T-helper 1 cell (primary cell): ENCODE measurements around the gene ENTPD5.
A peak's percentile ranks its signal among the peaks of the same experiment; 100 is the strongest.

ENCODE experiments used
- DNase-seq, 5 donors: peaks; one replicate each; pipeline ENCODE4 v3.0.0-alpha.2; 2012 to 2020
- total RNA-seq, 4 donors: gene quantifications; one replicate each; lab custom pipeline; 2026; lab: John Stamatoyannopoulos, UW

Gene ENTPD5, protein sequence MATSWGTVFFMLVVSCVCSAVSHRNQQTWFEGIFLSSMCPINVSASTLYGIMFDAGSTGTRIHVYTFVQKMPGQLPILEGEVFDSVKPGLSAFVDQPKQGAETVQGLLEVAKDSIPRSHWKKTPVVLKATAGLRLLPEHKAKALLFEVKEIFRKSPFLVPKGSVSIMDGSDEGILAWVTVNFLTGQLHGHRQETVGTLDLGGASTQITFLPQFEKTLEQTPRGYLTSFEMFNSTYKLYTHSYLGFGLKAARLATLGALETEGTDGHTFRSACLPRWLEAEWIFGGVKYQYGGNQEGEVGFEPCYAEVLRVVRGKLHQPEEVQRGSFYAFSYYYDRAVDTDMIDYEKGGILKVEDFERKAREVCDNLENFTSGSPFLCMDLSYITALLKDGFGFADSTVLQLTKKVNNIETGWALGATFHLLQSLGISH
- 12.7 to 18.7 (median 18.2) reads per million in 4 donors for total RNA-seq

DNA sequence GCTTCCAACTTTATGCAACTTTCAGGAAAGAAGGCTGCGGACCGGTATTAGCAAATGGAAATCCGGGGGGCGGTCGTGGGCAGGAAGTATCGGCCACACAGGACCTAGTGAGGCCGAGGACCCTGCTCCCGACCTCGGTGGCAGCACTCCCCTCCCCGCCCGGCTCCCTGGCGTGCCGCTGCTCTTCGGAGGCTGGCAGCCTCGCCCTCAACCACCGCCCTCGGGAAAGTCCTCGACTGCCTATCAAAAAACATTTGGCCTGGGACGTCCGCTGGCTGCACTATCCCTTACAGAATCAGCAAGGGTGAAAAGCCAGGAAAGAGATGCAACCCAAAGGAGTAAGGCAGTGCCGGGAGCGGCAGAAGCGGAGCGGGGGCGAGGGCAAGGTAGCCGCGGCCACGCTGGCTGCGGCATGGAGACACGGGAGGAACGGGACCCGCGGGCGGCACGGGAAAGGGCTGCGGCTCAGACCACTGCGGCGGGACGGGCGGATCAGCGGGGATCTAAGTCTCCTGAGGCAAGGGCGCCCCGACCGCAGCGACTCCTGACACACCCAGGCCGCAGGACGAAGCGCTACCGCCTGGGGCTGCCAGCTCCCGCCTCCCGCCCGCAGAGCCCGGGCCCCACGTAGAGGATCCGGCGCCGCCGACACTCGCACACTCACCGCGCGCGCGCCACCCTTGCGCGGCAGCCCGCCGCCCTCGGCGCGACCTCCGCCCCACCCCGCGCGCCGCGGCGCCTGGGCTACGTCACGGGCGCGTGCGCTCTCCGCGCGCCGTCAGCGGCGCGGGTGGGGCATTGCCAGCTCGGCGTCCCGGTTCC is at the start of gene ENTPD5, which contains the start of gene BBOF1:
Gene ENTPD5 (minus strand): TSS at position 703 of the 822 bp plus-strand sequence. CDS start 31,186 bp downstream, outside the sequence.
Gene BBOF1 (plus strand): TSS at position 764 of the 822 bp plus-strand sequence. CDS start 130 bp downstream, outside the sequence.
- DNase-seq, result peak; percentile 79 to 90 (median 84)

DNA sequence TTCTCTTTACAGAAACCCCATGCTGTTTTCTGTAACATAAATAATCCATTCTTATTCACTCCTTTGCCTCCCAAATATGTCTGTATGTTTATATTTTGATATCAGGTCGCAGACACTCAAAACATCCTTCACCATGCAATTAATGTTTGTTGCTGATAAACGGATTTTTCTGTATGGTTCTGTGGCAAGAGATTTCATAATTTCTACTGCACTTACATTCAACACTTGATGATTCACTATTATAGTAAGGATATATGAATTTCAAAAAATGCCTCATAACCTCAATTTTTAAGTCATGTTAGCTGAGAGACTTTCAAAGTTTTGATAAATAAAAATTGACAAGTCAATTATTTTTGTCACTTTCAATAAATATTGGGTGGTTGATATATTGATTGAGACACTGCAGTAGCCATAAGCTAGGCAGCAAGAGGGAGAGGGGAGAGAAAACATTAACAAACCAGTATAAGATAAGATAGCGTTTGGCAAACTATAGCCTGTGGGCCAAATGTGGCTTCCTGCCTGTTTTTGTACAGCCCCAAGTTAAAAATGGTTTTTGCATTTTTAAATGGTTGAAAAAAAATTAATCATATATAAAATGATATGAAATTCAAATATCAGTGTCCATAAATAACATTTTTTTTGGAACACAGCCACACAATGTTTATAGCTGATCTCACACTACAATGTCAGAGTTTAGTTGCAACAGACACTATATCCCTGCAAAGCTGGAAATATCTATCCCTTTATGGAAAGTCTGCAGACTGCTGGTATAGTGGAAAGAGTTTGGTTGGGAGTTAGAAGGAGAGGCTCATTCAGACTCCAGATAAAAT is 46.9 kb upstream of the ENTPD5 start:
- no peak for DNase-seq

DNA sequence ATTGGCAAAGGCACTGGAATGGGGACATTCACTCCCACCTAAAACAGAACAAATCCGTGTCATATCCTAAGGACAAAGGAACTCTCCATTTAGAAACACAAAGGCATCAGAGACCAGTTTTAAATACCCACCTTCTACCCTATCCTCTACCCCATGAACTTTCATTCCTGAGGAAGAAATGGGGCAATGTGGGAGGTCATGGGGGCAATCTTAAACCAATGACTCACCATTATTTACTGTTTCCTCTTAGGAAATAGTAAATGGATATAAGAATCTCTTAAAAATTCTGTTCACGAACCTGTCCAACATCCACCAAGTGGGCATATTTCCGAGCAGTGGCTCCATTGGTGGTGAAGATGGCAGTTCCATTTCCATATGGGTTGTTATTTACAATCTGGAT is 45.8 kb upstream of the ENTPD5 start:
- DNase-seq, result no peak

DNA sequence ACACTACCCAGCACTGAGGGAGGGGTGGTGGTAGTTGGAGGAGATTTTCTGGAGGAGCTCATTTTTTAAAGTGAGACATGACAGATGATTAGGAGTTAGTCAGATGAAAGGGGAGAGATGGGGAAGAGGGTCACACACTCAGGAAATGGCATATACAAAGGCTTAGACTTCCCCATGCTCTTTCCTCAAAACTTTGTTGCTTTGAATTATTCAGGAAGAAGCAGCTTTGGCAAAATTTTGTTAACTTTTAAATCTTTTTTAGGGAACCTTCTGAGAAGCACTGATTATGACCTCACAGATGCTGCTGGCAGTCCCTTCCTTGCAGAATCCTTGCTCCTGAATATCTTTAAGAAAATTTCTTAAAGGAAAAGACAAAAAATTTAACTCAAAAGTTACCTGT is 45.3 kb upstream of the ENTPD5 start:
- DNase-seq, result no peak

DNA sequence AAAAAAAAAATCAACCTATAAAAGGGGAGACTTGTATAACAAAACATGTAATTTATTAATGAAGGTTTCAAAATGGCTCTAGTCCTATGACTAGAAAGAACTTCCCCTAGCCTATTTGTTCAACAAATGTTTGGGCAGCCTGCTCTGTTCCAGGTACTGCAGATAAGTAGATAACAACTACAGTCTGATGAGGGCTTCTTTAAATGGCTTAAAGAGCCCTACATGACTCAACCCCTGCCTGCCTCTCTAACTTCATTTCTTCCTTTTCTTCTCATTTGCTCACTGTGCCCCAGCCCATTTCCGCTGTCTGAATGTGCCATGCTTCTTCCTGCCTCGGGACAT is 43.7 kb upstream of the ENTPD5 start:
- DNase-seq, result no peak

DNA sequence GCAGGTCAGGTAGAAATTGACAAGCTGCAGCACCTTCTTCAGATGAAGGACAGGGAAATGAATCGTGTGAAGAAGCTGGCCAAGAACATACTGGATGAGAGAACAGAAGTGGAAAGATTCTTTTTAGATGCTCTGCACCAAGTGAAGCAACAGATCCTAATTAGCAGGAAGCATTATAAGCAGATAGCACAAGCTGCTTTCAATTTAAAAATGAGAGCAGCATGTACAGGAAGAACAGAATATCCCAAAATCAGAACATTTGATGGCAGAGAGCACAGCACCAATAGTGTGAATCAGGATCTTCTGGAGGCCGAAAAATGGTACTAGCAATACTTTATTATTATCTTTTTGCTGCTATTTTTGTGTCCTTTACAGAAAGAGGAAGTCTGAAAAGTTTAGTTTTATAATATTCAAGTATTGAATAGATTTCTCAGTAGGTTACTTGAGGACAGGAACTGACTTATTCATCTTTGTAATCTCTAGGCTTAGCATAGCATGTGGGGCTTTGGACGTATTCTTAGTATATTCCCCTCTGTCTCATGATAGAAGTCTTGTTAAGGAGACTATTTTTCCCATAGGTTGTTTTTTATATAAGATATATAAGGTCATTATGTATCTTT is 30.9 kb upstream of the ENTPD5 start:
- DNase-seq, result no peak

DNA sequence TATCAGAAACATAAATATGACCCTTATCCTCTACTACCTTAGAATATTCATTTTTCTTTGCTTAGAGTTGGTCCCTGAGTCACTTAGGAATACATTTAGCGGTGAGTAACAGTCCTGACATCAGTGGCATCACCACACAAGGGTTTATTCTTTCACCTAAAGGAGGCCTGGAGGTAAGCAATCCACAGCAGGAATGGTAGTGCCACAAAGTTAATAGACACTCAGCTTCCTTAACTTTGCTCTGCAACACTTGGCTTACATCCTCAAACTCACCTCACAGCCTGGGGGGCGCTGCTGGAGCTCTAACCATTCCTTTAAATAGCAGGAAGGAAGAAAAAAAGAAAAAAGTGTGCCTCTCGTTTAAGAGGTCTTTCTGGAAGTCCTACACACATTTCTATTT is 29.2 kb upstream of the ENTPD5 start:
- no peak for DNase-seq

DNA sequence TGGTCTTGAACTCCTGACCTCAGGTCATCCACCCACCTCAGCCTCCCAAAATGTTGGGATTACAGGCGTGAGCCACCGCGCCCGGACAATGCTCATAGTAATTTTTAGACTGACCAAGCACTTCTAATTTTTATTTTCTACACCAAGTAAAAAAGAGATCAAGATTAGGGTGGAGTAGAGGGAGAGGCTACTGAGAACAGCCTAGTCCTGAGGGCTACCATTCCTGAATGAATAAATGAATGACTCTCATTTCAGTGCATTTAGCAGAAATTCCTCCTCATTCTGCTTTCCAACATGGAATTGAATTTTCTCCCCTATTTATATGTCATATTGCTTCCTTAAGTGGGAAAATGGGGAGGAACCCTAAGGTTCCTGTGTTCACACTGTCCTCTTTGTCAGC is 26.4 kb upstream of the ENTPD5 start:
- no peak for DNase-seq

DNA sequence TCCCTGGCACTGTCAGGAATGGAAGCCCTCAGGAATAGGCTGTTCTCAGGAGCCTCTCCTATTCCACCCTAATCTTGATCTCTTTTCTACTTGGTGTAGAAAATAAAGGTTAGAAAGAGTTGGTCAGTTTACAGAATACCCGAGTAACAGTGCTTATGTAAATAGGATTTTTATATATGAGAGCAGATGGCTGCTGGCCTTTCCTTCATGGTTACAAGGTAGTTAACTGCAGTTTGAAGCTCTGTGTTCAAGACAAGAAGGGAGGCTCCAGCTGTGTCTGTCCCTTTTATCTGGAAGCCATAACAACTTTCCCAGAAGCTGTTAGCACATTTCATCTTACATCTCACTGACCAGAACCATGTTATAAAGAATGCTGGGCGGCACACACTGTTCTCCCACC is 23.2 kb upstream of the ENTPD5 start:
- no peak for DNase-seq

DNA sequence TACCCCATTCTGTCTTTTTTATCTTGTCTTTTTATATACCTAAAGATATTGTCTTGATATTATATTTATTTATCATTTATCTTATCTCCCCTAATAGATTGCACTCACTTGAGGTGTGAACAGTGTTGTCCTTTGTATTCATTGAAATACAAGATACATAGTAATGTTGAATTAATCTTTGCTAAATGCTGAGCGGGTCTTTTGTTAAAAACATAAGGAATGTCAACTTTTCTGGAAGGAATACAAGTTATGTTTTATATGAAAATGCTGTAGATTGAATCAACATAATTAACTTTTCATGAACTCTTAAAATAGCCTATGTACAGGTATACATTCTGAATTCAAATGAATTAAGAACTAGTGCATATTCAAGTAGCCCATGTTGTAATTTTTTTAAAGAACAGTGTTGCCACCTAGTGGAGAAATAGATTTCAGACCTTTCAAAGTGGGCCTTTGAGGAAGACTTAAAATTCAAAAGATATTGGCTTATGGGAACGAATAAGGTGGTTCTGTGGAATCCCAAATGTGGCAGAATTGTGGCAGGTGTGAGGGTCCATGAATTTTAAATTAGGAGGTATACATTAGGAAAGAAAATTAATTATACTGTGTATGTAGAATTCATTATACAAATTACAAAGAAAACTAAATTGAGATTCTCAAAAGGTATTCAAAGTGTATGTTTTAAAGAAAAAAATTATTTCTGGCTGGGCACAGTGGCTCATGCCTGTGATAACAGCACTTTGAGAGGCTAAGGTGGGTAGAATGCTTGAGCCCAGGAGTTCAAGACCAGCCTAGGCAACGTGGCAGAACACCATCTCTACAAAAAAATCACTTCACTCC is 19.2 kb upstream of the ENTPD5 start:
- peak in 1 of 5 donors; percentile 56 for DNase-seq

DNA sequence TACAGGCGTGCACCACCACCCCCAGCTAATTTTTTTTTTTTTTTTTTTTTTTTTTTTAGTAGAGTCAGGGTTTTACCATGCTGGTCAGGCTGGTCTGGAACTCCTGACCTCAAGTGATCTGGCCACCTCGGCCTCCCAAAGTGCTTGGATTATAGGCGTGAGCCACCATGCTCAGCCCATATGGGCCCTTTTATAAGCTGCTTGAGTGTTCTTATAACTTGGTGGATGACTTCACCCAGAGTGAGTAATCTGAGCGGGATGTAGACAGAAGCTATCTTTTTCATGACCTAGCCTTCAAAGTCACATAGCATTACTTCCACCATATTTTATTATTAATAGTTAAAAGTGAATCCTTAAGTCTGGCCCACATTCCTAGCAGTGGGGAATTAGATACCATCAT is 16.5 kb upstream of the ENTPD5 start:
- no peak for DNase-seq

DNA sequence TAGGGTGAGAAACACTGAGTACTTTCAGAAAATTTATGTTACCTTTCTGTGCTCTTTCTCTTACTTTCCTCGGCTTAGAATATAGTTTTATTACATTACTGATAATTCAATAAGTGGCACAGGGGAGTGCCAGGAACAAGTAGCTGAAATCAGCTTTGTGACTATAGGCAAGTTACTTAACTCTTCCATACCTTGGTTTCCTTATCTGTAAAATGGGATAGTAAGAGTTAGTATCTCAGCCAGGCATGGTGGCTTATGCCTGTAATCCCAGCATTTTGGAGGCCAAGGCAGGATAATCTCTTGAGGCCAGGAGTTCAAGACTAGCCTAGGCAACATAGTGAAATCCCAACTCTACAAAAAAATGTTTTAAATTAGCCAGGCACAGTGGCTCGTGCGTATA is 15.5 kb upstream of the ENTPD5 start:
- DNase-seq, result no peak

DNA sequence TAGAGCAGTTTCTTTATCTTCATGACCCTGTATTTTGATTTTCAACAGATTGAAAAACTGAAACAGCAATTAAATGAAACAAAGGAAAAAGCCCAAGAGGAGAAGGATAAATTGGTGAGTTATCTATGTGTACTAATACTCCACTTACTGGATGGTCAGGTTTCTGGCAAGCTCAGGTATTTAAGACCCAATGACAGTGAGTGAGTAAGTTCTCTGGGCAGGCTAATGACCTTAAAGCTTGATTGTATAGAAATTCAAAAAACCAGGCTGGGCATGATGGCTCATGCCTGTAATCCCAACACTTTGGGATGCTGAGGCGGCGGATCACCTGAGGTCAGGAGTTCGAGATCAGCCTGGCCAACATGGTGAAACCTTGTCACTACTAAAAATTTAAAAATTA is 10.0 kb upstream of the ENTPD5 start:
- DNase-seq, result no peak

DNA sequence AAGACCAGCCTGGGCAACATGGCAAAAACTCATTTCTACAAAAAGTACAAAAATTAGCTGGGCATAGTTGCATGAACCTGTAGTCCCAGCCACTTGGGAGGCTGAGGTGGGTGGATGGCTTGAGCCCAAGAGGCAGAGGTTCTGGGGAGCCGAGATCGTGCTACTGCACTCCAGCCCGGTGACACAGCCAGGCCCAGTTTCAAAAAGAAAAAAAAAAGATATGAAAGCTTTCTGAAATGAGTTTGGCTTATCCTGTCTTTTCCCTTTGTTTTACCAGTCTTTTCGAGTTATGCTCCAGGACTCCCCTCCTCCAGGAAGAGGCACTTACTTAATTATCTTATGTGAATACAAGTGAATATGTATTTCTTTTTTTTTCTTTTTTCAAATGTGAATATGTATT is 3.3 kb upstream of the ENTPD5 start:
- DNase-seq, result no peak

DNA sequence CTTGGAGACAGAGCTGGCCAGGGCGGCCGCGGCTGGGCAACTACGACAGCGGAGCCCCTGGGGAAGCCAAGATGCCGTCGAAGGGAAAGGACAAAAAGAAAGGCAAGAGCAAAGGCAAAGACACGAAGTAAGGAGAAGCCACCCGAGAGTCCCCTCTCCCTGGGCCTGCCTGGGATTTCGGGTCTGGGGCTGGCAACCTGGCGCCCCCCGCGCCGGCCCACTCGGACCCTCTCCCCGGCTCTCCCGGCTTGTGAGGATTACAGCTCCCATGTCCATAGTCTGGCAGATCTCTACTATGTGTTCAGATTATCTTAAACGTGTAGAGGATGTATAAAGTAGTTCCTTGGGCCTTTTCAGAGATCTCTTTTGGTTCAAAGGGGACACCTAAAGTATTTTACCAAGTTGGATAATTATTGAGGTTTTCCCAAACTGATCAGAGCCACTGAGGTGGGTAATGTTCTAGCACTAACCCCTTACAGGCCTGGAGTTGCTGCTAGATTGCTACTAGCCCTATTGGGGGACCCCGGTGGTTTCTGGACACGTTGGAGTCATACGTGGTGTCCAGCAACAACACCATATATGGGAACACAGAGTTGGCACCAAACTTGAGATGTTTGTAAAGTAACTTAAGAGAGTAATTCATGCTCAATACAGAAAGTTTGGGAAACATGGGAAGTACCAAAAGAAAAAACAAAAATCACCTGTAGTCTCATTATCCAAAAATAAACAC is 485 bp upstream of the ENTPD5 start:
- no peak for DNase-seq

DNA sequence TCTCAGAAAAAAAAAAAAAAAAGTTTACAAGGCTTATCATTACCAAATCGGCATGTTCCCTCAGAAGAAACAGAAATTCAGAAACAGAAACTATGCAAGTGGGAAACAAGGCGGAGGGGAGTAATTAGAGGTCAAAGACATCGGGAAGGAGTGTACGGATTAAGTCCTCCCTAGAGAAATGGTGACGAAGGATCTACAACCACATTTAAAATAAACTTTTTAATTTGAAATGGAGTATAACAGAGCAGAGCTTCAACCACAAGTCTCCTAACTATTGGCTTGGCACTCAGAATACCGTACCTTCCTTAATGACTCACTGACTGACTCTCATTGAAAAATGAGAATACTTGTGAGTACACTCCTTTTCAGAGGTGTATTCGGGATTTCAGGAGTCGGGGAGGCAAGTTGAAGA is 908 bp downstream of the ENTPD5 start:
- DNase-seq, result peak in 1 of 5 donors; percentile 27

DNA sequence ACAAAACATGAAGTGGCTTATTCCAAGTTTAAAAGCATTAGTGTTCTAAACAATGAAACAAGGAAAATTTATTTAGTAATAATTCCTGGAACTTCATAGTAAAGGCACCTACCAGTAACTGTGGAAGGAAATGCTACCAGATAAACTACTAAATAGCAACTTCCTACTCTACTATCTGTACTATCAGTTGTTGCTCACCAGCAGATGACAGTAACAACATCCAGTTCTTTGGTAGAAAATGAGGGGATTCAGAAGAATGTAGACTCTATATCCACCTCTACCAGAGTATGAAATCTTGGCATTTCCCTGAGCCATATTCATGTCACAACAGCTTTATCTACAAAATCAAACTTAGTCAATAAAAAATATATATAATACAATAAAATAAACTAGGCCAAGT is 3.1 kb downstream of the ENTPD5 start:
- DNase-seq, result no peak

DNA sequence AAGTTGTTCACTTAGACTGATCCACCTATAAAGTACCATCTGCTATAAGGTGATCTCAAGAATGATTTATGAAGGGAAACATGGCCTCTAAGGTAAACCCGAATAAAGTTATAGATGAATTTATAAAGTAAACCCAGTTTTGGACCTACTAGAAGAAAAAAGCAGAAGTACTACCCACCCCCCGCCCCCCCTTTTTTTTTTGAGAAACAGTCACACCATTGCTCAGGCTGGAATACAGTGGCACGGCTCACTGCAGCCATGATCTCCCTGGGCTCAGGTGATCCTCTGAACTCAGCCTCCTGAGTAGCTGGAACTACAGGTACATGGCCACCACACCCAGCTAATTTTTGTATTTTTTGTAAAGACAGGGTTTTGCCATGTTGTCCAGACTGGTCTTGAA is 3.9 kb downstream of the ENTPD5 start:
- DNase-seq, result no peak

DNA sequence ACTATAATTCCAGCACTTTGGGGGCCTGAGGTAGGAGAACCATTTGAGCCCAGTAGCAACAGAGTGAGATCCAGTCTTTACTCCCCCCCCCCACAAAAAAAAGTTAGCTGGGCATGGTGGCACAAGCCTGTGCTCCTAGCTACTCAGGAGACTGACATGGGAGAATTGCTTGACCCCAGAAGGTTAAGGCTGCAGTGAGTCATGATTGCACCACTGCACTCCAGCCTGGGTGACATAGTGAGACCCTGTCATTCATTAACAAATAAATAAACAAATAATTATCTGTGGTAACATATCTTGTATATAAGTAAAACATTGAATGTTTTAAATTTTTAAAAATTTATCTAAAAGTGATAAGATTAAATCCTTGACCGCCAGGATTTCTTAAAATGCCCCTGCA is 4.8 kb downstream of the ENTPD5 start:
- DNase-seq, result no peak

DNA sequence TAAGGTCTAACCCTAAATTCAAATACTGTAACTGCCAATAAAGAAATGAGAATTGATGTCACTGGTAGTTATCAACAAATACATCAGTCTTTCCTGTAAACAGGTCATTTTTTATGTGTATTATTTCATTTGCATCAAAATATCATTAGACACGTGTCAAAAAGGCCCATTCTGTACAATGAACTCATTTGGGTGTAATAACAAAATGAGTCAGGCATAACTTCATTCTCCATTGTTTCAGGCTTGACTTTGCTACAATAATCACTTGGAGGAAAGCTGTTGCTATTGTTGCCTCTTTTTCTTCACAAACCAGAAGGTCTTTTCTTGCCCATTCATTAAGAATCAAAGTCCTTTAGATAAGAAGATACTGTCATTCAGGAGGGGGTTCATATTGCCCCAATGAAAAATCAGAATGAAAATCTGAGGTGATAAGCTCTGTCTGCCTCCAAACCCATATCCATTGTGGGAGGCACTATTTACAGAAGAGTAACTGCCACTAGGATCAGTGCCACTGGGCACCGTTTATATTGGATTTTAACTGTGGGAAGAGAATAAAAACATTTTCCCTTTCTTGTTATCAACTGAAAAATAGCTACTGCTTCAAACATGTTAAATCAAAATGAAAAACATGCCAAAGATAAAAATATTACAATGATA is 10.1 kb downstream of the ENTPD5 start:
- DNase-seq, result no peak
